Breast epithelium (tissue), 4 donors: ENCODE measurements around the gene F13A1. TPM values are rescaled to one million over a fixed set of nuclear protein-coding genes. Genes with fewer than 3 reads are reported as not detected.

ENCODE experiments used
- DNase-seq, 2 donors: peaks; one replicate each; pipeline ENCODE4 v3.0.0-alpha.2; 2019; ENCODE audit warnings: low spot score in 2 of 2
- H3K27ac ChIP-seq, 2 donors: fragments of 200-600 bp; sonication (generic) in 1 of 2; one replicate each; pipeline ENCODE4 v1.5.1; 2016 to 2019; ENCODE audit warnings: mild to moderate bottlenecking in 1 of 2
- H3K27me3 ChIP-seq, 2 donors: fragments of 200-600 bp; sonication (generic) in 1 of 2; one replicate each; pipeline versions ENCODE4 v1.5.1 to v1.6.0; 2017 to 2019; ENCODE audit warnings: control low read depth in 1 of 2, mild to moderate bottlenecking in 1 of 2
- H3K36me3 ChIP-seq: fragments of 200-600 bp; one replicate; pipeline ENCODE4 v1.5.1; 2019
- H3K4me1 ChIP-seq, 2 donors: fragments of 200-600 bp; sonication (generic); one replicate each; pipeline ENCODE4 v1.5.1; 2016 to 2019; ENCODE audit warnings: control low read depth in 1 of 2
- H3K4me3 ChIP-seq, 3 donors: fragments of 200-600 bp; sonication (generic); 1 replicate in 2 of 3; 2 replicates in 1 of 3; pipeline ENCODE4 v1.5.1; 2016 to 2019; ENCODE audit warnings: mild to moderate bottlenecking in 3 of 3, moderate library complexity in 2 of 3
- H3K9me3 ChIP-seq, 2 donors: fragments of 200-600 bp; sonication (generic) in 1 of 2; one replicate each; pipeline ENCODE4 v1.5.1; 2016 to 2019; ENCODE audit warnings: control low read depth in 1 of 2
- CTCF ChIP-seq, 3 donors: fragments of 450-650 bp; IDR thresholded peaks; one replicate each; pipeline ENCODE4 v1.5.1; 2016 to 2017; ENCODE audit warnings: antibody characterized with exemption in 3 of 3, mild to moderate bottlenecking in 3 of 3, moderate library complexity in 3 of 3
- POLR2A ChIP-seq: fragments of 450-650 bp; IDR thresholded peaks from one replicate; pipeline ENCODE4 v1.6.1; 2016; ENCODE audit warnings: antibody characterized with exemption, mild to moderate bottlenecking, moderate library complexity
- POLR2AphosphoS5 ChIP-seq, 3 donors: sonication (generic); formaldehyde crosslinking; IDR thresholded peaks; one replicate each; pipeline ENCODE4 v1.6.1; 2017; ENCODE audit warnings: antibody characterized with exemption in 3 of 3
- intact Hi-C: fragments of 100-400 bp; cut with DNase I; formaldehyde crosslinking; loops from one replicate; pipeline ENCODE4 v1.15.1; 2023; ENCODE audit warnings: low total_unique reads
- total RNA-seq, 3 donors: library from RNA; depleted of rRNA; stranded (reverse); fragments of >200 nt; gene quantifications; one replicate each; pipeline ENCODE4 v1.1.0, GENCODE V29; 2016

F13A1 gene
- total RNA-seq, 3 donors from 2014 or later = 45.6 to 357 (median 53.3) TPM

DNA sequence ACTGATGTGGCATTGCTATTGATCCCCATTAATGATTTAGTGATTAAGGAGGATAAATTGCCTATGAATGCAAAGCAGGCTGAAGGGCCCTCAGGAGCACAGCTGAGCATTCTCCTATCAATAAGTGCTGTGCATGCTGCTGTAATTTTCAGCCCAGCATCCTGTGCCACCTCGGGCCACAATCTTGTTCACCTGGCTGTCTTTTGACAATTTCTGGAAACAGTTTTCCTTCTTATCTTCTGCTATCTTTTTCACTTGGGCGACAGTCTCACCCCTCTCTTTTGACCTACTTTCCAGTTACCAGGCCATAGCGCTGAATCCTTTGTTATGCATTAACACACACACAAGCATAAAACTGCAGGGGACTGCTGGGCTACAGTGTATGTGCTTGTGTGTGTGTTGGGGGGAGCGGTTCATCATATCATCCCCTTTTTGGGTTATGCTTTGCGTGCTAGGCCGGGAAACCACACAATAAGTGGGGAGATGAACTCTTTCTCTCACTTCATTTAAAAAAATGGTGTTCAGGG lies 60.2 kb downstream of the F13A1 start:
- Histone ChIP-seq H3K4me3 (no peak overlapping the region), H3K4me1 (no peaks in the 10 kb centered on the region), H3K27ac (no peak overlapping the region), H3K9me3 (no peaks in the 10 kb centered on the region), H3K27me3 (no peaks in the 10 kb centered on the region), H3K36me3 (no peaks in the 10 kb centered on the region)
- TF ChIP-seq POLR2A (no peak), POLR2AphosphoS5 (IDR thresholded peaks at IDR 0.05) (no peak), CTCF (IDR thresholded peaks at IDR 0.05) (no peak)
- no peak for DNase-seq
- intact Hi-C loops = no loop called here

- no peak overlapping the region for H3K27ac ChIP-seq
- H3K9me3 ChIP-seq = no peaks in the 10 kb centered on the region
- no peaks in the 10 kb centered on the region for H3K36me3 ChIP-seq
- H3K27me3 ChIP-seq = no peaks in the 10 kb centered on the region
- no peak for TF ChIP-seq POLR2AphosphoS5 (IDR thresholded peaks at IDR 0.05)
- TF ChIP-seq CTCF (IDR thresholded peaks at IDR 0.05) = no peak
- no peak for TF ChIP-seq POLR2A
- no peak for DNase-seq
- intact Hi-C loops = no loop called here
- no peaks in the 10 kb centered on the region for H3K4me1 ChIP-seq
- H3K4me3 ChIP-seq = no peak overlapping the region
Observed at GRCh38 chr6:6256886-6257285, 63.6 kb downstream of the F13A1 start.

DNA sequence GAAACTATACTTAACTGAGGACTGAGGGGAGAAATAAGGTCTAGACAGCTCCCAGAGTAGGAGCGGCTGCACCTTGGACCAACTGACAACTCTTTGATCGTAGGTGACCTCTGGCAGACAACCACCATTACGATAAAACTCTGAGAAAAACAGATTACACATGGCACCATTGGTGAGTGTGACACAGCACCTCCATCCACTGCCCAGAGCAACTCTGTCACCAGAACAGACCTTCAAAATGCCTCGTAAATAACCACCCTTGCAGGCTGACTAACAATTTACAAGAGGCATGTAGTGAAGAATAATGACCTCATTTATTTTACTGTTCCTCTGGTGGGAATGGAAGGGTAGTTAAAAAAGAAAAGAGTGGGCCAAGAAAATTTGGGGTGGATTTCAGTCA lies 64.2 kb downstream of the F13A1 start:
- intact Hi-C loops = no loop called here
- no peak for TF ChIP-seq POLR2AphosphoS5 (IDR thresholded peaks at IDR 0.05)
- TF ChIP-seq CTCF (IDR thresholded peaks at IDR 0.05) = no peak
- TF ChIP-seq POLR2A = no peak
- DNase-seq = no peak
- Histone ChIP-seq H3K36me3 (no peaks in the 10 kb centered on the region), H3K4me1 (no peaks in the 10 kb centered on the region), H3K27me3 (no peaks in the 10 kb centered on the region), H3K9me3 (no peaks in the 10 kb centered on the region), H3K4me3 (no peak overlapping the region), H3K27ac (no peak overlapping the region)

GRCh38 chr6:6251555-6252280 lies 68.7 kb downstream of the F13A1 start:
- DNase-seq = no peak
- Histone ChIP-seq H3K27me3 (no peaks in the 10 kb centered on the region), H3K4me1 (no peaks in the 10 kb centered on the region), H3K9me3 (no peaks in the 10 kb centered on the region), H3K4me3 (no peak overlapping the region), H3K27ac (no peak overlapping the region), H3K36me3 (no peaks in the 10 kb centered on the region)
- no peak for TF ChIP-seq POLR2AphosphoS5 (IDR thresholded peaks at IDR 0.05)
- no peak for TF ChIP-seq POLR2A
- TF ChIP-seq CTCF (IDR thresholded peaks at IDR 0.05) = no peak
- intact Hi-C loops = no loop called here

DNA sequence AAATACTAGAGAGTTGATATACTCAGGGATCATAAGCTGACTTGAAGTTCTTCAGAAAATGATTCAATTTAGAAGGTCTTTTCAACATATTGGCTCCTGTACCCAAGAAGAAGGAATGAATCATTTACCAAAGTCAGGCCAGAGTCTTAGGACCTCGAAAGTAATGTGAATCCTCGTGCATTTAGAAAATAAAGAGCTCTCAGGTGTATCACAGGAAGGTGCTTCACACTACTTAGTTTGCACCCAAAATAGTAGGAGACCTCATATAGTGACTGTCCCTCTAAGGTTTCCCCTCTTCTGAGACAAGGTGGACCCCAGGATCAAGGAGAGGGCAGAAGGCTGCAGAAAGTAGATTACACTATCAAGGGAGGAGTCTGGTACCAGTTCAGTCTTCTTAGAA lies 71.8 kb downstream of the F13A1 start:
- no peaks in the 10 kb centered on the region for H3K4me1 ChIP-seq
- intact Hi-C loops = no loop called here
- no peak for DNase-seq

More for the DNA sequence above, 71.8 kb downstream of the F13A1 start:
- TF ChIP-seq POLR2A = no peak
- no peak for TF ChIP-seq CTCF (IDR thresholded peaks at IDR 0.05)
- no peak for TF ChIP-seq POLR2AphosphoS5 (IDR thresholded peaks at IDR 0.05)
- Histone ChIP-seq H3K9me3 (no peaks in the 10 kb centered on the region), H3K36me3 (no peaks in the 10 kb centered on the region), H3K27ac (no peak overlapping the region), H3K4me3 (no peak overlapping the region), H3K27me3 (no peaks in the 10 kb centered on the region)
